K562 (cell line): ENCODE measurements around the gene TMOD3. TPM values are rescaled to one million over a fixed set of nuclear protein-coding genes. Genes with fewer than 3 reads are reported as not detected.

Experiments used
- ATAC-seq: fragments of 200-7000 bp; cut with Tn5 transposase; 3 replicates; pipeline ENCODE4 v1.9.1; 2020; ENCODE audit warnings: moderate library complexity
- BruUV-seq: library from RNA; stranded (reverse); fragments of 400-500 nt; replicated peaks from 2 replicates; lab custom pipeline; 2021; lab: Mats Ljungman, UMichigan
- CTCF ChIA-PET: fragments of 300-600 bp; formaldehyde crosslinking; extraction: SDS; loops from one replicate; lab custom pipeline; 2021; ENCODE audit warnings: low intra/inter-chr PET ratio; lab: Yijun Ruan, JAX
- POLR2A ChIA-PET: fragments of 300-600, 350-650 bp; sonication (Branson Sonifier 250); formaldehyde crosslinking; extraction: SDS; loops from one replicate; lab custom pipeline; 2021; ENCODE audit warnings: antibody characterized with exemption, inconsistent platforms; lab: Yijun Ruan, JAX
- DNase-seq, 4 experiments: peaks; one replicate each; pipeline versions ENCODE4 v3.0.0 to v3.0.0-alpha.2; 2011 to 2018; ENCODE audit warnings: low spot score in 3 of 4, mixed read lengths in 3 of 4; ENCODE audit errors: extremely low read depth in 1 of 4
- FAIRE-seq: peaks from 2 replicates; lab custom pipeline; 2011; peaks lifted over from hg19 to GRCh38; lab: Jason Lieb, UNC
- H2AFZ ChIP-seq: 2 replicates; pipeline ENCODE4 v1.6.0; 2011; ENCODE audit warnings: low read depth, low read length, control low read depth, inconsistent platforms
- H3K27ac ChIP-seq: fragments of 200-600 bp; 3 replicates; pipeline ENCODE4 v1.8.0; 2011; ENCODE audit warnings: low read depth, mild to moderate bottlenecking, control low read depth, inconsistent platforms, low read length, moderate library complexity, mixed read lengths; ENCODE audit errors: extremely low read depth
- H3K27me3 ChIP-seq, 2 experiments: fragments of 300-600 bp in 1 of 2; 2 replicates in 1 of 2; 3 replicates in 1 of 2; pipeline versions ENCODE4 v1.6.0 to v1.8.0; 2011; ENCODE audit warnings: inconsistent platforms in 2 of 2, low read length in 2 of 2, mild to moderate bottlenecking in 1 of 2, mixed read lengths in 1 of 2, moderate library complexity in 1 of 2; ENCODE audit not compliant: control insufficient read depth in 2 of 2, insufficient read depth in 2 of 2
- H3K36me3 ChIP-seq: fragments of 300-600 bp; 3 replicates; pipeline ENCODE4 v1.8.0; 2011; ENCODE audit warnings: mild to moderate bottlenecking, low read length, inconsistent platforms; ENCODE audit not compliant: control insufficient read depth, insufficient read depth
- H3K4me1 ChIP-seq, 2 experiments: fragments of 200-600 bp in 1 of 2; replicated peaks in 1 of 2; 2 replicates in 1 of 2; 3 replicates in 1 of 2; pipeline versions ENCODE4 v1.5.1 to v1.8.0; 2011; ENCODE audit warnings: inconsistent platforms in 2 of 2, low read length in 2 of 2, mild to moderate bottlenecking in 1 of 2, mixed read lengths in 1 of 2, moderate library complexity in 1 of 2; ENCODE audit not compliant: control insufficient read depth in 2 of 2, insufficient read depth in 2 of 2
- H3K4me2 ChIP-seq: 2 replicates; pipeline ENCODE4 v1.6.1; 2011; ENCODE audit warnings: low read length, control low read depth, inconsistent platforms, mixed read lengths; ENCODE audit not compliant: insufficient read depth
- H3K4me3 ChIP-seq: fragments of 200-600 bp; sonication (generic), shearing (Covaris generic); 2 replicates; pipeline ENCODE4 v1.5.1; 2016; ENCODE audit warnings: control low read depth, inconsistent platforms
- H3K79me2 ChIP-seq: fragments of 200-600 bp; 3 replicates; pipeline ENCODE4 v1.8.0; 2011; ENCODE audit warnings: low read length, inconsistent platforms; ENCODE audit not compliant: control insufficient read depth, insufficient read depth
- H3K9ac ChIP-seq, 2 experiments: 2 replicates each; pipeline versions ENCODE4 v1.6.0 to v1.6.1; 2011; ENCODE audit warnings: low read depth in 2 of 2, low read length in 2 of 2, control low read depth in 1 of 2, inconsistent platforms in 1 of 2, mild to moderate bottlenecking in 1 of 2, mixed read lengths in 1 of 2; ENCODE audit not compliant: insufficient read depth in 1 of 2
- H3K9me1 ChIP-seq: one replicate; pipeline ENCODE4 v1.6.0; 2011; ENCODE audit warnings: inconsistent platforms, mild to moderate bottlenecking, low read length, moderate library complexity; ENCODE audit not compliant: control insufficient read depth, insufficient read depth
- H3K9me3 ChIP-seq: replicated peaks from 2 replicates; pipeline ENCODE4 v1.5.1; 2011; ENCODE audit warnings: low read depth, low read length, inconsistent platforms; ENCODE audit not compliant: control insufficient read depth, insufficient read depth
- H4K20me1 ChIP-seq: replicated peaks from 2 replicates; pipeline ENCODE4 v1.6.1; 2011; ENCODE audit warnings: low read length, inconsistent platforms, mixed read lengths; ENCODE audit not compliant: control insufficient read depth, insufficient read depth
- EGR1 ChIP-seq: fragments of 450-650 bp; conservative IDR thresholded peaks from 2 replicates; pipeline ENCODE4 v1.6.1; 2017; ENCODE audit warnings: mild to moderate bottlenecking
- GTF2E2 ChIP-seq: fragments of 200-800 bp; sonication (Bioruptor generic); IDR thresholded peaks from 2 replicates; pipeline ENCODE4 v1.6.1; 2016; ENCODE audit warnings: missing genetic modification characterization, missing compliant biosample characterization
- NCOA1 ChIP-seq: fragments of 450-650 bp; IDR thresholded peaks from 2 replicates; pipeline ENCODE4 v1.6.1; 2016; ENCODE audit warnings: low read depth
- PPARD ChIP-seq: fragments of 250-450 bp; sonication (Bioruptor Pico); IDR thresholded peaks from 2 replicates; pipeline ENCODE4 v1.8.0; 2022; ENCODE audit warnings: inconsistent platforms, mild to moderate bottlenecking, moderate library complexity
- RHOXF2B ChIP-seq: fragments of 250-450 bp; sonication (Bioruptor Pico); conservative IDR thresholded peaks from 2 replicates; pipeline ENCODE4 v1.5.1; 2021
- SETDB1 ChIP-seq: IDR thresholded peaks from one replicate; pipeline ENCODE4 v1.6.1; 2012; ENCODE audit warnings: low read length, control low read depth, inconsistent platforms
- SMAD1 ChIP-seq: fragments of 150-350 bp; IDR thresholded peaks from 2 replicates; pipeline ENCODE4 v1.6.1; 2014; ENCODE audit warnings: low read length, low read depth; ENCODE audit not compliant: partially characterized antibody
- SMARCB1 ChIP-seq: IDR thresholded peaks from 2 replicates; pipeline ENCODE4 v1.6.1; 2011; ENCODE audit warnings: improper control_type of control experiment, low read depth; ENCODE audit not compliant: insufficient read length
- SP2 ChIP-seq: IDR thresholded peaks from 2 replicates; pipeline ENCODE4 v1.6.1; 2011; ENCODE audit warnings: mild to moderate bottlenecking, low read depth, low read length, moderate library complexity; ENCODE audit not compliant: poor library complexity, severe bottlenecking; ENCODE audit errors: extremely low read depth
- TBL1XR1 ChIP-seq, 2 experiments: IDR thresholded peaks; 2 replicates each; pipeline ENCODE4 v1.6.1; 2012; ENCODE audit warnings: improper control_type of control experiment in 2 of 2, low read length in 2 of 2, mild to moderate bottlenecking in 1 of 2
- ZNF224 ChIP-seq: sonication (generic); formaldehyde crosslinking; IDR thresholded peaks from 2 replicates; pipeline ENCODE4 v1.8.0; 2022; ENCODE audit warnings: mild to moderate bottlenecking, missing genetic modification reagents
- WGBS: fragments of 100-300 bp; shearing (Covaris generic); methylation state at CpG from one replicate; pipeline ENCODE4 v1.1.6; 2016; ENCODE audit warnings: low coverage, mixed read lengths; ENCODE audit not compliant: insufficient coverage; ENCODE audit errors: missing lambda C conversion rate; 5-methylcytosine and 5-hydroxymethylcytosine counted together
- in situ Hi-C: fragments of 300-500 bp; cut with MboI; formaldehyde crosslinking; loops from 4 replicates; pipeline ENCODE4 v1.15.0; 2018; ENCODE audit warnings: inconsistent platforms, mixed read lengths
- intact Hi-C: fragments of 100-400 bp; cut with micrococcal nuclease; formaldehyde crosslinking; loops from 2 replicates; pipeline ENCODE4 v1.14.2; 2022
- polyA plus RNA-seq, 8 experiments: library from polyadenylated mRNA; depleted of rRNA in 4 of 8; stranded (reverse) in 5 of 8; unstranded in 3 of 8; fragments of >200 nt; fragmentation: Nextera tagmentation in 2 of 8; fragmentation: Illumina TruSeq in 1 of 8; extraction: Ambion mirVana in 2 of 8; extraction: Trizol in 1 of 8; gene quantifications; 2 replicates each; pipeline versions ENCODE4 v1.2.1 to v1.2.3, GENCODE V29; 2011 to 2014; ENCODE audit warnings: inconsistent platforms in 1 of 8, missing spikeins in 1 of 8
- total RNA-seq, 7 experiments: library from RNA; depleted of rRNA in 6 of 7; stranded (reverse); fragments of >200 nt in 6 of 7; fragmentation: Illumina TruSeq in 2 of 7; extraction: Trizol in 2 of 7; gene quantifications; 2 replicates each; pipeline versions ENCODE4 v1.2.1 to v1.2.3, GENCODE V29; 2011 to 2021; ENCODE audit warnings: low replicate concordance in 1 of 7
- TF ChIP-seq, protein P1 (sequence below): sonication (generic); formaldehyde crosslinking; IDR thresholded peaks from 2 replicates; pipeline ENCODE4 v1.8.0; 2022; ENCODE audit warnings: mild to moderate bottlenecking, missing genetic modification reagents
- TF ChIP-seq, protein P2 (sequence below), 2 experiments: fragments of 150-350 bp in 1 of 2; IDR thresholded peaks; 2 replicates each; pipeline ENCODE4 v1.6.1; 2012 to 2016; ENCODE audit warnings: low read depth in 2 of 2, low read length in 2 of 2, mild to moderate bottlenecking in 1 of 2, moderate library complexity in 1 of 2
- TF ChIP-seq, protein P3 (sequence below): fragments of 450-650 bp; IDR thresholded peaks from 2 replicates; pipeline ENCODE4 v1.6.1; 2016; ENCODE audit warnings: borderline replicate concordance
- TF ChIP-seq, protein P4 (sequence below): fragments of 250-450 bp; sonication (Bioruptor Pico); IDR thresholded peaks from 2 replicates; pipeline ENCODE4 v1.8.0; 2022; ENCODE audit warnings: moderate library complexity, mild to moderate bottlenecking, inconsistent platforms
- TF ChIP-seq, protein P5 (sequence below), 2 experiments: fragments of 450-650 bp; IDR thresholded peaks; 2 replicates each; pipeline ENCODE4 v1.6.1; 2016

Gene TMOD3
- total and polyA plus RNA-seq, 9 of the 15 experiments (the other 6 are each of a cell fraction or from before 2014, with no cell fraction given): 6.8 to 45.0 (median 30.9) TPM

DNA sequence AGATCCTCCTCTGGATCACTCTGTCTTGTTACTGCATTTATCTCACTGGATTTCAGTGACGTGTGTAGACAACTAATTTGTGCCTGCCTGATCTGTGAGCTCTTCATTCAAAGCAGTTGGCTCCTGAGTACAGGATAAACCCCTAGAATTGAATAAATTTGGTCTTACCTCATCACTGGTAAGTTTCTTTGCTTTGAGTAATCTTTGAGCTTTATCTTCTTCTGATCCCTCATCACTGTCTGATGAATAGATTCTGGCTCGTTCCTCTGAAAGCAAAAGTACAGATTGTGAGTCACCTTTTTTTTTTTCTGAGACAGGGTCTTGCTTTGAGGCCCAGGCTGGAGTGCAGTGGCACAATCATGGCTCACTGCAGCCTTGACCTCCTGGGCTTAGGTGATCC lies 117.7 kb downstream of the TMOD3 start:
- no peaks in the 10 kb centered on the region for H3K9me3 ChIP-seq
- no peaks in the 10 kb centered on the region for H3K4me1 ChIP-seq
- CTCF ChIA-PET: interaction anchor here (0.7 kb wide), 1 partner anchor 262 kb away, joined by 4 read pairs; no protein-coding TSS in a partner anchor
- in situ Hi-C loops (no loop called here), intact Hi-C loops (no loop called here)
- H3K4me2 ChIP-seq: no peak overlapping the region
- H3K79me2 ChIP-seq: no peaks in the 10 kb centered on the region
- H3K9ac ChIP-seq: no peak overlapping the region
- DNase-seq (no peak), ATAC-seq (no peak), FAIRE-seq (no peak)
- peaks cover 81% of the 10 kb centered on the region for H3K36me3 ChIP-seq
- H3K27me3 ChIP-seq: no peaks in the 10 kb centered on the region
- H2AFZ ChIP-seq: no peak overlapping the region
- no peak overlapping the region for H3K27ac ChIP-seq
- H3K4me3 ChIP-seq: no peak overlapping the region
- H4K20me1 ChIP-seq: no peaks in the 10 kb centered on the region
- H3K9me1 ChIP-seq: no peaks in the 10 kb centered on the region
- WGBS: 38% methylated on average over 2 of the region's 2 CpGs
- no TSS peak for BruUV-seq
- POLR2A ChIA-PET: interaction anchor here (0.6 to 1.6 kb wide), 3 partner anchors 11 to 169 kb away, joined by 3 to 6 read pairs (median 3); no protein-coding TSS in a partner anchor
- TF ChIP-seq NCOA1: no peak
- TF ChIP-seq SP2: no peak
- TF ChIP-seq, protein P1, sequence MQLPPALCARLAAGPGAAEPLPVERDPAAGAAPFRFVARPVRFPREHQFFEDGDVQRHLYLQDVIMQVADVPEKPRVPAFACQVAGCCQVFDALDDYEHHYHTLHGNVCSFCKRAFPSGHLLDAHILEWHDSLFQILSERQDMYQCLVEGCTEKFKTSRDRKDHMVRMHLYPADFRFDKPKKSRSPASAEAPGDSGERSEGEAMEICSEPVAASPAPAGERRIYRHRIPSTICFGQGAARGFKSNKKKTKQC (CRISPR knock-in tag): no peak
- TF ChIP-seq SMARCB1: no peak
- TF ChIP-seq, protein P2, sequence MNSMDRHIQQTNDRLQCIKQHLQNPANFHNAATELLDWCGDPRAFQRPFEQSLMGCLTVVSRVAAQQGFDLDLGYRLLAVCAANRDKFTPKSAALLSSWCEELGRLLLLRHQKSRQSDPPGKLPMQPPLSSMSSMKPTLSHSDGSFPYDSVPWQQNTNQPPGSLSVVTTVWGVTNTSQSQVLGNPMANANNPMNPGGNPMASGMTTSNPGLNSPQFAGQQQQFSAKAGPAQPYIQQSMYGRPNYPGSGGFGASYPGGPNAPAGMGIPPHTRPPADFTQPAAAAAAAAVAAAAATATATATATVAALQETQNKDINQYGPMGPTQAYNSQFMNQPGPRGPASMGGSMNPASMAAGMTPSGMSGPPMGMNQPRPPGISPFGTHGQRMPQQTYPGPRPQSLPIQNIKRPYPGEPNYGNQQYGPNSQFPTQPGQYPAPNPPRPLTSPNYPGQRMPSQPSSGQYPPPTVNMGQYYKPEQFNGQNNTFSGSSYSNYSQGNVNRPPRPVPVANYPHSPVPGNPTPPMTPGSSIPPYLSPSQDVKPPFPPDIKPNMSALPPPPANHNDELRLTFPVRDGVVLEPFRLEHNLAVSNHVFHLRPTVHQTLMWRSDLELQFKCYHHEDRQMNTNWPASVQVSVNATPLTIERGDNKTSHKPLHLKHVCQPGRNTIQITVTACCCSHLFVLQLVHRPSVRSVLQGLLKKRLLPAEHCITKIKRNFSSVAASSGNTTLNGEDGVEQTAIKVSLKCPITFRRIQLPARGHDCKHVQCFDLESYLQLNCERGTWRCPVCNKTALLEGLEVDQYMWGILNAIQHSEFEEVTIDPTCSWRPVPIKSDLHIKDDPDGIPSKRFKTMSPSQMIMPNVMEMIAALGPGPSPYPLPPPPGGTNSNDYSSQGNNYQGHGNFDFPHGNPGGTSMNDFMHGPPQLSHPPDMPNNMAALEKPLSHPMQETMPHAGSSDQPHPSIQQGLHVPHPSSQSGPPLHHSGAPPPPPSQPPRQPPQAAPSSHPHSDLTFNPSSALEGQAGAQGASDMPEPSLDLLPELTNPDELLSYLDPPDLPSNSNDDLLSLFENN (IDR thresholded peaks at IDR 0.05; ENCODE audit: low read depth in 2 of 2, low read length in 2 of 2): no peak
- TF ChIP-seq, protein P3, sequence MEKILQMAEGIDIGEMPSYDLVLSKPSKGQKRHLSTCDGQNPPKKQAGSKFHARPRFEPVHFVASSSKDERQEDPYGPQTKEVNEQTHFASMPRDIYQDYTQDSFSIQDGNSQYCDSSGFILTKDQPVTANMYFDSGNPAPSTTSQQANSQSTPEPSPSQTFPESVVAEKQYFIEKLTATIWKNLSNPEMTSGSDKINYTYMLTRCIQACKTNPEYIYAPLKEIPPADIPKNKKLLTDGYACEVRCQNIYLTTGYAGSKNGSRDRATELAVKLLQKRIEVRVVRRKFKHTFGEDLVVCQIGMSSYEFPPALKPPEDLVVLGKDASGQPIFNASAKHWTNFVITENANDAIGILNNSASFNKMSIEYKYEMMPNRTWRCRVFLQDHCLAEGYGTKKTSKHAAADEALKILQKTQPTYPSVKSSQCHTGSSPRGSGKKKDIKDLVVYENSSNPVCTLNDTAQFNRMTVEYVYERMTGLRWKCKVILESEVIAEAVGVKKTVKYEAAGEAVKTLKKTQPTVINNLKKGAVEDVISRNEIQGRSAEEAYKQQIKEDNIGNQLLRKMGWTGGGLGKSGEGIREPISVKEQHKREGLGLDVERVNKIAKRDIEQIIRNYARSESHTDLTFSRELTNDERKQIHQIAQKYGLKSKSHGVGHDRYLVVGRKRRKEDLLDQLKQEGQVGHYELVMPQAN: no peak
- TF ChIP-seq SMAD1: no peak
- TF ChIP-seq, protein P4, sequence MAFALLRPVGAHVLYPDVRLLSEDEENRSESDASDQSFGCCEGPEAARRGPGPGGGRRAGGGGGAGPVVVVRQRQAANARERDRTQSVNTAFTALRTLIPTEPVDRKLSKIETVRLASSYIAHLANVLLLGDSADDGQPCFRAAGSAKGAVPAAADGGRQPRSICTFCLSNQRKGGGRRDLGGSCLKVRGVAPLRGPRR (CRISPR knock-in tag): no peak
- TF ChIP-seq TBL1XR1 (IDR thresholded peaks at IDR 0.05; ENCODE audit: low read length in 2 of 2): no peak
- TF ChIP-seq RHOXF2B (CRISPR knock-in tag): no peak
- no peak for TF ChIP-seq SETDB1
- TF ChIP-seq ZNF224 (CRISPR knock-in tag): no peak
- no peak for TF ChIP-seq GTF2E2 (tag)
- no peak for TF ChIP-seq PPARD (CRISPR knock-in tag)
- no peak for TF ChIP-seq EGR1
- TF ChIP-seq, protein P5, sequence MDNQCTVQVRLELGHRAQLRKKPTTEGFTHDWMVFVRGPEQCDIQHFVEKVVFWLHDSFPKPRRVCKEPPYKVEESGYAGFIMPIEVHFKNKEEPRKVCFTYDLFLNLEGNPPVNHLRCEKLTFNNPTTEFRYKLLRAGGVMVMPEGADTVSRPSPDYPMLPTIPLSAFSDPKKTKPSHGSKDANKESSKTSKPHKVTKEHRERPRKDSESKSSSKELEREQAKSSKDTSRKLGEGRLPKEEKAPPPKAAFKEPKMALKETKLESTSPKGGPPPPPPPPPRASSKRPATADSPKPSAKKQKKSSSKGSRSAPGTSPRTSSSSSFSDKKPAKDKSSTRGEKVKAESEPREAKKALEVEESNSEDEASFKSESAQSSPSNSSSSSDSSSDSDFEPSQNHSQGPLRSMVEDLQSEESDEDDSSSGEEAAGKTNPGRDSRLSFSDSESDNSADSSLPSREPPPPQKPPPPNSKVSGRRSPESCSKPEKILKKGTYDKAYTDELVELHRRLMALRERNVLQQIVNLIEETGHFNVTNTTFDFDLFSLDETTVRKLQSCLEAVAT (IDR thresholded peaks at IDR 0.05): no peak
